ENCODE data around the gene SUPT4H1. TPM values are rescaled to one million over a fixed set of nuclear protein-coding genes. Genes with fewer than 3 reads are reported as not detected.

SUPT4H1 gene
- total RNA-seq, 1 donor, result 49.9 TPM

GRCh38 chr17:58377093-58377601 lies 25.1 kb upstream of the SUPT4H1 start:
- H3K36me3 ChIP-seq (ENCODE audit: insufficient read depth, low read length), result no peaks in the 10 kb centered on the region
- H4K20me1 ChIP-seq (ENCODE audit: insufficient read depth, low read length), result no peaks in the 10 kb centered on the region
- no peak for DNase-seq (ENCODE audit: insufficient read length, low spot score, missing footprints)
- H3K4me3 ChIP-seq (ENCODE audit: insufficient read depth, low read length), result no peak overlapping the region
- no peak overlapping the region for H3K27ac ChIP-seq (ENCODE audit: low read depth, low read length)
- no peak overlapping the region for H3K4me2 ChIP-seq (ENCODE audit: insufficient read depth, low read length)
- no peak for TF ChIP-seq CTCF (IDR thresholded peaks at IDR 0.05; ENCODE audit: extremely low read depth, low read depth, low read length)
- H3K79me2 ChIP-seq (ENCODE audit: insufficient read depth, low read length), result no peaks in the 10 kb centered on the region
- no peaks in the 10 kb centered on the region for H3K9me3 ChIP-seq (ENCODE audit: low read depth, low read length)
- no peaks in the 10 kb centered on the region for H3K4me1 ChIP-seq (ENCODE audit: insufficient read depth, low read length)
- H3K27me3 ChIP-seq (ENCODE audit: insufficient read depth, low read length), result no peaks in the 10 kb centered on the region
- H2AFZ ChIP-seq (ENCODE audit: low read length), result no peak overlapping the region

GRCh38 chr17:58376472-58377000 lies 24.5 kb upstream of the SUPT4H1 start:
- Histone ChIP-seq H3K4me1 (ENCODE audit: insufficient read depth, low read length) (no peaks in the 10 kb centered on the region), H3K27me3 (ENCODE audit: insufficient read depth, low read length) (no peaks in the 10 kb centered on the region), H3K36me3 (ENCODE audit: insufficient read depth, low read length) (no peaks in the 10 kb centered on the region), H3K4me3 (ENCODE audit: insufficient read depth, low read length) (no peak overlapping the region), H3K9me3 (ENCODE audit: low read depth, low read length) (no peaks in the 10 kb centered on the region), H3K27ac (ENCODE audit: low read depth, low read length) (no peak overlapping the region), H4K20me1 (ENCODE audit: insufficient read depth, low read length) (no peaks in the 10 kb centered on the region), H2AFZ (ENCODE audit: low read length) (no peak overlapping the region), H3K4me2 (ENCODE audit: insufficient read depth, low read length) (no peak overlapping the region), H3K79me2 (ENCODE audit: insufficient read depth, low read length) (no peaks in the 10 kb centered on the region)
- no peak for DNase-seq (ENCODE audit: insufficient read length, low spot score, missing footprints)
- no peak for TF ChIP-seq CTCF (IDR thresholded peaks at IDR 0.05; ENCODE audit: extremely low read depth, low read depth, low read length)

- Histone ChIP-seq H3K36me3 (ENCODE audit: insufficient read depth, low read length) (no peaks in the 10 kb centered on the region), H3K9me3 (ENCODE audit: low read depth, low read length) (no peaks in the 10 kb centered on the region), H3K4me2 (ENCODE audit: insufficient read depth, low read length) (no peak overlapping the region), H3K4me1 (ENCODE audit: insufficient read depth, low read length) (no peaks in the 10 kb centered on the region), H3K79me2 (ENCODE audit: insufficient read depth, low read length) (no peaks in the 10 kb centered on the region), H3K27ac (ENCODE audit: low read depth, low read length) (no peak overlapping the region), H4K20me1 (ENCODE audit: insufficient read depth, low read length) (no peaks in the 10 kb centered on the region), H2AFZ (ENCODE audit: low read length) (no peak overlapping the region), H3K4me3 (ENCODE audit: insufficient read depth, low read length) (no peak overlapping the region), H3K27me3 (ENCODE audit: insufficient read depth, low read length) (no peaks in the 10 kb centered on the region)
- TF ChIP-seq CTCF (IDR thresholded peaks at IDR 0.05; ENCODE audit: extremely low read depth, low read depth, low read length), result no peak
- no peak for DNase-seq (ENCODE audit: insufficient read length, low spot score, missing footprints)
Measured at GRCh38 chr17:58375811-58376210, 23.8 kb upstream of the SUPT4H1 start.

- Histone ChIP-seq H3K36me3 (ENCODE audit: insufficient read depth, low read length) (no peaks in the 10 kb centered on the region), H2AFZ (ENCODE audit: low read length) (no peak overlapping the region), H3K27ac (ENCODE audit: low read depth, low read length) (no peak overlapping the region), H3K9me3 (ENCODE audit: low read depth, low read length) (no peaks in the 10 kb centered on the region), H3K79me2 (ENCODE audit: insufficient read depth, low read length) (no peaks in the 10 kb centered on the region), H4K20me1 (ENCODE audit: insufficient read depth, low read length) (no peaks in the 10 kb centered on the region), H3K27me3 (ENCODE audit: insufficient read depth, low read length) (no peaks in the 10 kb centered on the region), H3K4me3 (ENCODE audit: insufficient read depth, low read length) (no peak overlapping the region), H3K4me1 (ENCODE audit: insufficient read depth, low read length) (no peaks in the 10 kb centered on the region), H3K4me2 (ENCODE audit: insufficient read depth, low read length) (no peak overlapping the region)
- no peak for DNase-seq (ENCODE audit: insufficient read length, low spot score, missing footprints)
- no peak for TF ChIP-seq CTCF (IDR thresholded peaks at IDR 0.05; ENCODE audit: extremely low read depth, low read depth, low read length)
Measured at GRCh38 chr17:58375256-58375655, 23.3 kb upstream of the SUPT4H1 start.

All from osteoblast (primary cell).